Activated naive CD8-positive, alpha-beta T cell treated with anti-CD3 and anti-CD28 coated beads for 36 hours (primary cell): ENCODE measurements around the gene GRIA2. TPM values are rescaled to one million over a fixed set of nuclear protein-coding genes. Genes with fewer than 3 reads are reported as not detected.
"Not testable (repeated sequence)": the region's sequence is repeated elsewhere in the genome, so short reads cannot be mapped to it uniquely, and the experiment has no call there.

Experiments
- DNase-seq: peaks from one replicate; pipeline ENCODE4 v3.0.0; 2021
- H3K27ac Mint-ChIP-seq: one replicate; pipeline ENCODE4 v1.8.0; 2022; ENCODE audit warnings: mild to moderate bottlenecking, moderate library complexity, mixed read lengths
- H3K27me3 Mint-ChIP-seq: one replicate; pipeline ENCODE4 v1.8.0; 2022; ENCODE audit warnings: mild to moderate bottlenecking, mixed read lengths
- H3K36me3 Mint-ChIP-seq: one replicate; pipeline ENCODE4 v1.8.0; 2021; ENCODE audit warnings: mild to moderate bottlenecking, mixed read lengths
- H3K4me1 Mint-ChIP-seq: one replicate; pipeline ENCODE4 v1.8.0; 2021; ENCODE audit warnings: mixed read lengths
- H3K4me3 Mint-ChIP-seq: one replicate; pipeline ENCODE4 v1.8.0; 2022; ENCODE audit warnings: mild to moderate bottlenecking, moderate library complexity, mixed read lengths
- H3K9me3 Mint-ChIP-seq: one replicate; pipeline ENCODE4 v1.8.0; 2022; ENCODE audit warnings: mixed read lengths
- total RNA-seq, 2 experiments: library from RNA; stranded (reverse); gene quantifications; one replicate each; pipeline ENCODE4 v1.2.3, GENCODE V29; 2021

Gene GRIA2
- not detected for total RNA-seq

DNA sequence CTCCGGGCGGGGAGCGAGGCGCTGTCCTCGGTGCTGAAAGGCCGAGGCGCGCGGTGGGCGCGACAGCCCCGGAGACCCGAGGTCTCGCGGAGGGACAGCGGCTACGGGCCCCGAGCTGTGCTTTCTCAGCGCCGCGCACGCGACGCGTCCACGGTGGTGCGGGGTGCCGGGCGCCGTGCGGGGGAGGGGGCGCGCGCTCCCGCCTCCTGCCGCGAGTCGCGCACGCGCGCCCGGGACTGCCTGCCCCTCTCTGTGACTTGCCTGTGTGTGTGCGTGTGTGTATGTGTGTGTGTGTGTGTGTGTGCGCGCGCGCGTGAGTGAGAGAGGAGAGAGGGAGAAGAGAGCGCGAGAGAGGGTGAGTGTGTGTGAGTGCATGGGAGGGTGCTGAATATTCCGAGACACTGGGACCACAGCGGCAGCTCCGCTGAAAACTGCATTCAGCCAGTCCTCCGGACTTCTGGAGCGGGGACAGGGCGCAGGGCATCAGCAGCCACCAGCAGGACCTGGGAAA is at the start of gene GRIA2:
GRIA2 (plus strand) TSS at position 358 of the 511 bp plus-strand sequence. CDS start 315 bp downstream, outside the sequence.
- Mint-ChIP-seq H3K4me3 (no peak within 1 kb of the TSS), H3K4me1 (no peaks in the 10 kb centered on the region), H3K9me3 (peaks cover 6% of the 10 kb centered on the region), H3K27ac (no peak within 1 kb of the TSS), H3K27me3 (peaks cover 53% of the 10 kb centered on the region), H3K36me3 (peaks cover 3% of the 10 kb centered on the region)
- DNase-seq, result peak; percentile 37

DNA sequence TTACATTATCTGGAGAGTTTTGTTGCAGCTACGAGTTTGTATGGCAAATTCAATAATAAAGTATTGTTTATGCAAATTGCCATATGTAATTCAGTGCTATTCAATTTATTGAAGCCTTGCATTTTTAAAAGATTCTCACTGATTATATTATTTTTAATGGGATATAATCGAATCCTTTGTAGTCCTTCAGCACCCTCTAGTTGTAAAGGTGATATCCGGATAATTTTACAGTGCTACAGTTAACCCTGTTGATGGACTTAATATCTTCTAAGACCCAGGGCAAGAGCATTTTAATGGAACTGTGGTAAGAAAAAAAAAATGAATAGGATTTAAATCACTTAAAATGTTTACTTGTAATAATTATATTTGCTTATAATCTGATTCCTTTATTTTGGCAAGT is 48.5 kb upstream of the GRIA2 start:
- Mint-ChIP-seq H3K9me3 (no peaks in the 10 kb centered on the region), H3K36me3 (no peaks in the 10 kb centered on the region), H3K27ac (no peak overlapping the region), H3K4me3 (no peak overlapping the region), H3K4me1 (no peaks in the 10 kb centered on the region), H3K27me3 (no peaks in the 10 kb centered on the region)
- DNase-seq, result no peak

DNA sequence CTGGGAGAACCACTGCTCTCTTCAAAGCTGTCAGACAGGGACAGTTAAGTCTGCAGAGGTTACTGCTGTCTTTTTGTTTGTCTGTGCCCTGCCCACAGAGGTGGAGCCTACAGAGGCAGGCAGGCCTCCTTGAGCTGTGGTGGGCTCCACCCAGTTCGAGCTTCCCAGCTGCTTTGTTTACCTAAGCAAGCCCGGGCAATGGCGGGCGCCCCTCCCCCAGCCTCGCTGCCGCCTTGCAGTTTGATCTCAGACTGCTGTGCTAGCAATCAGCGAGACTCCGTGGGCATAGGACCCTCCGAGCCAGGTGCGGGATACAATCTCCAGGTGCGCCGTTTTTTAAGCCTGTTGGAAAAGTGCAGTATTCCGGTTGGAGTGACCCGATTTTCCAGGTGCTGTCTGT is 40.3 kb upstream of the GRIA2 start:
- H3K4me1 Mint-ChIP-seq, H3K36me3 Mint-ChIP-seq, H3K27ac Mint-ChIP-seq, H3K4me3 Mint-ChIP-seq, H3K27me3 Mint-ChIP-seq, DNase-seq, H3K9me3 Mint-ChIP-seq: not testable (repeated sequence)

DNA sequence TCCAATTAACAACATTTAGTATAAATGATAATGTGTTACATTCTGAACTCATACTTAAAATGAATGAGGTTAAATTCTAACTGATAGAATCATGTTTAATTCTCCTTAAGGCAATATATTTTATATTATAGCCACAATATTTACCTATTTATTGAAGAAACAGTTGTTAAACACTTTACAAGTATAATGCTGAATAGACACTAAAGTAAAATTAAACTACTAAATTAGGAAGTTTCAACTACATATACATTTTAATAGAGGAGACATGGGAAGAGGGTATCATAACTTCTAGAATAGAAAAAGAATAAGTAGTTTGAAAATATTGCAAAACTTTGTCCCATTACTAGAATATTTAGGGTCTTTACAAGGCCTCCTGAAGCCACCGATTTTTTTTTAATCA is 36.2 kb upstream of the GRIA2 start:
- Mint-ChIP-seq H3K9me3 (peaks cover 4% of the 10 kb centered on the region), H3K27me3 (no peaks in the 10 kb centered on the region), H3K36me3 (no peaks in the 10 kb centered on the region), H3K4me3 (no peak overlapping the region), H3K4me1 (no peaks in the 10 kb centered on the region), H3K27ac (no peak overlapping the region)
- no peak for DNase-seq

DNA sequence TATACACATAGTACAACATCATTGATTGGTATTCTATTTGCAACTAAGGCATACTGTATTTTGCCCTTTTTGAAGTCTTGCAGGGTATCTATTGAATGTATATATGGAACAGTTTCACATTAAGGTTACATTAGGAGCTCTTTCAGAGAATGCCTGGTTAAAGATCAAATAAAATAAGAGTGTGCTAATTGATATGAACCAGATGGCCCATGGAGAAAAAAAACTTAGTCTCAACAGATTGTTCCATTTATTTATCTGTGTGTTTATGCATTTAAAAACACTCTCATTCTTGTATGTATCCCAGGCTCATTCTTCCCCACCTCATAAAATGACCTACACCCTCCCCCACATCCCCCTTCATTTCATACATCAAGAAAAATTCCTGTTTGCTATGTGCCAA is 35.2 kb upstream of the GRIA2 start:
- H3K36me3 Mint-ChIP-seq, result no peaks in the 10 kb centered on the region
- no peak overlapping the region for H3K27ac Mint-ChIP-seq
- H3K9me3 Mint-ChIP-seq, result peaks cover 6% of the 10 kb centered on the region
- no peak overlapping the region for H3K4me3 Mint-ChIP-seq
- H3K4me1 Mint-ChIP-seq, result no peaks in the 10 kb centered on the region
- DNase-seq, result no peak
- H3K27me3 Mint-ChIP-seq, result no peaks in the 10 kb centered on the region

DNA sequence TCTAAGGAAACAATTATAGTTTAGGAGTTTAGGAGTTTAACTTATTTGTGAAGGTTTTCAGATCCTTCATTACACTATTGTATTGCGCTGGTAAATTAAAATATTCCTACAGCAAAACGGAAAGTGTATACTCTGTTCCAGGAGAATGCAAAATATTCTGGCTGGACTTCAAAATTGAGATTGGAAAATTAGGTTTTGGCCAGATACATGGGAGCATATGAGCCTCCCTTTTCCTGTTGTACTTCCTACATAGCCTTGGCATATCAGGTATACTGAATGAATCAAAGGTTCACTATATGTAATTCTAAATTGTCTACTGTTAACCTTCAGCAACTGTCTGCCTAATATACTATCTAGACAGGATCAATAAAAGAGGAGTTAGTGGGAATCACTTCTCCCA is 25.2 kb upstream of the GRIA2 start:
- no peaks in the 10 kb centered on the region for H3K9me3 Mint-ChIP-seq
- H3K27ac Mint-ChIP-seq, result no peak overlapping the region
- DNase-seq, result no peak
- no peak overlapping the region for H3K4me3 Mint-ChIP-seq
- no peaks in the 10 kb centered on the region for H3K4me1 Mint-ChIP-seq
- H3K27me3 Mint-ChIP-seq, result no peaks in the 10 kb centered on the region
- H3K36me3 Mint-ChIP-seq, result no peaks in the 10 kb centered on the region

DNA sequence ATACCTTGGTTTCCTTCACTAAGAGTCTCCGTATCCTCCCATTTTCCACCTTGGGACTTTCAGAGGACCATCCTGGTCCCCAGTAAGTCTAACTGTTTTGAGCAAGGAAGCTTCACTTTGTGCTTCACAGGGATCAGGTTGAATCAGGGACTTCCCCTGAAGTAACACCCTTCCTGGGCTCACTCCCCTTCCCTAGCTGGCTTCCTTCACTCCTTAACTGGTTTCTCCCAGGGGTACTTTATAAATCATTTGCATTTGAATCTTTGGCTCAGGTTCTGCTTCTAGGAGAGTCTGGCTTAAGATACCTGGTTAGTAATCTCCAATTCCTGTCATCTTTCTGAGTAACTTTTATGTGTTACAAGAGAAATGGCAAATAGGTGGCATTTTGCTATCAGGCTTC is 24.5 kb upstream of the GRIA2 start:
- no peak overlapping the region for H3K4me3 Mint-ChIP-seq
- H3K36me3 Mint-ChIP-seq, result no peaks in the 10 kb centered on the region
- H3K27ac Mint-ChIP-seq, result no peak overlapping the region
- no peaks in the 10 kb centered on the region for H3K27me3 Mint-ChIP-seq
- H3K4me1 Mint-ChIP-seq, result no peaks in the 10 kb centered on the region
- DNase-seq, result no peak
- H3K9me3 Mint-ChIP-seq, result no peaks in the 10 kb centered on the region

DNA sequence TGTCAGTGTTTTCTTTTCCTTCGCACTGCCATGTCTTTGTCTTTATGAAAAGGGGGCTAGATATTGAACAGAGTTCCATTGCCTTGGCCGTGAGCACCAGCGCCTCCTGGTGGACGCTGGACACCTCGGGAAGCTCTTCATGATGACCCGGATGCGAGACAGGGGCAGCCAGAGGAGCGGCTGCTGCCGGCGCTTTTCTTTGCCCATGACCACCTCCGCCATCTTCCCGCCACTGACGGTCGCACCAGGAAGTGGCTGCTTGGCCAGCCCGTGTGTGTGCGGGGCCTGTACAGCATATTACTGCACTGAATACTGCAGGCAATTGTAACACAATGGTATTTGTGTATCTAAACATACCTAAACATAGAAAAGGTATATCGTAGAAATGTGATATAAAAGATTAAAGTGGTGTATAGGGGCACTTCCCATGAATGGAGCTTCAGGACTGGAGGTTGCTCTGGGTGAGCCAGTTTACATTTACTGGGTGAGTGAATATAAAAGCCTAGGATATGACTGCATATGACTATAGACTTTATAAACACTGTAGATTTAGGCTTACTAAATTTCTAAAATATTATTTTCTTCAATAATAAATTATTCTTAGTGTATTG is 15.8 kb upstream of the GRIA2 start:
- no peak overlapping the region for H3K27ac Mint-ChIP-seq
- H3K4me3 Mint-ChIP-seq, result no peak overlapping the region
- H3K4me1 Mint-ChIP-seq, result no peaks in the 10 kb centered on the region
- no peaks in the 10 kb centered on the region for H3K27me3 Mint-ChIP-seq
- no peaks in the 10 kb centered on the region for H3K36me3 Mint-ChIP-seq
- H3K9me3 Mint-ChIP-seq, result no peaks in the 10 kb centered on the region
- no peak for DNase-seq

DNA sequence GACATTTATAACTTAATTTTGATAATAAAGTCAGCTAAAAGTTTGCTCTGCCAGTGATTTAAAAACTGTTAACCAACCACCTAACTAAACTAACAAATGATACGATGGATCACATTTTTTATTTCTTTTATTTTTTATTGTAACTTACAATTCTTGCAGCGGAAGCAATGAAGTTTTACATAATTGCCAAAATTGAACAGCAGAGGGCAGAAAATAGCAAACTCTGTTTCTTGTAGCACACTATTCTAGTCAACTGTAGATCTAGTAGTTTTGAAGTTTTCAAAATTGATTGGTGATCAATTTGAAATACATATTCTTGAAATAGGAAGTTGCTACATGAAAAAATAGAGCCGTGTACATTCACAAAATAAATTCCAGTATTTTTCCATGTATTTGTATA is 2.8 kb upstream of the GRIA2 start:
- H3K9me3 Mint-ChIP-seq, result peaks cover 6% of the 10 kb centered on the region
- H3K4me1 Mint-ChIP-seq, result no peaks in the 10 kb centered on the region
- H3K27me3 Mint-ChIP-seq, result peaks cover 40% of the 10 kb centered on the region
- no peak overlapping the region for H3K27ac Mint-ChIP-seq
- DNase-seq, result no peak
- no peak overlapping the region for H3K4me3 Mint-ChIP-seq
- H3K36me3 Mint-ChIP-seq, result peaks cover 3% of the 10 kb centered on the region

DNA sequence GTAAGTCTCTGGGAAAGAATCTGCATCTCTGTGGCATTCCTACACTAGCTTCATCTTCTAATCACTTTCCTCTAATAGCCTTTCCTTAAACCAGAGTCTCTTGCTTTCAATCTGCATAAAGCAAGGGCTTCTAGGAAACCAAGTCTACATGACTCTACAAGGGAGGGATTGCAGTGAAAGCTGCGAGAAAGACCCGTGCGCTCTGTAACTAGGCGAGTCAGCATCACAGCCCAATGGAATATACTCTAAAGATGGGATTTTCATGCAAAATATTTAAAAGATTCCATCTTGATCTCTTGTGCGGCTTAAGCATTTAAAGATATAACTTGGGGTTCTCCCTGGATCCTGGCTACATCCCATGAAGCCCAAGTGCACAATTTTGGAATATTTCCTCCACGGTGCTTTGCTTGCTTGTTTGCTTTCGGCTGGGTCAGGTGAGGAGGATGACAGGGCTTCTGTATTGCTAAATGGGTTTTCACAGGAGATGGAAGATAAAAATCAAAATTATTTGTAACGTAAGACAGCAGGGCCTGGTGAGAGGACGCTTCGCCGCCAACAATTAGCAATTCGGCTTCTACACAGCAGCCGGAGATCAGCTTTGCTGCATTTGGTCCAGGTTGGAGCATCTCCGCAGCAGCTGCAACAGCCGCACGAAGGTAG is 687 bp upstream of the GRIA2 start:
- Mint-ChIP-seq H3K4me3 (no peak overlapping the region), H3K9me3 (peaks cover 6% of the 10 kb centered on the region), H3K27me3 (peaks cover 53% of the 10 kb centered on the region), H3K27ac (no peak overlapping the region), H3K36me3 (peaks cover 3% of the 10 kb centered on the region), H3K4me1 (no peaks in the 10 kb centered on the region)
- DNase-seq, result no peak

DNA sequence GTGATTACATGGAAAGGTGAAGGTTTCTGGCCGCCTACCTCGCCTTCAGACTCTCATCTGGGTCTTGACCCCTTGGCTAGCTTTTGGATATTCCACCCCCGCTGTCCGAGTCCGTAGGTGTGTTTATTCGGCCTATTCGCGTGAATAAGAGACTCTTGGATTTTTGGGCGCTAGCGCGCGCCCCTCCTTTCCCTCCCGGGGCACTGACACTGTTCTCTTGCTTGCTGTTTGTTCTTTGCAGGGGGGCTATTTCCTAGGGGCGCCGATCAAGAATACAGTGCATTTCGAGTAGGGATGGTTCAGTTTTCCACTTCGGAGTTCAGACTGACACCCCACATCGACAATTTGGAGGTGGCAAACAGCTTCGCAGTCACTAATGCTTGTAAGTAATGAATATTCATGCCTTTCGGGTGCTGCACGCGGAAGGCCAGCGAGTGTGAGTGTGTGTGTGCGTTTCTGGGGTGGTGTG is 932 bp downstream of the GRIA2 start:
- Mint-ChIP-seq H3K27me3 (peaks cover 53% of the 10 kb centered on the region), H3K9me3 (peaks cover 6% of the 10 kb centered on the region), H3K4me1 (no peaks in the 10 kb centered on the region), H3K4me3 (no peak overlapping the region), H3K27ac (no peak overlapping the region), H3K36me3 (peaks cover 3% of the 10 kb centered on the region)
- no peak for DNase-seq

DNA sequence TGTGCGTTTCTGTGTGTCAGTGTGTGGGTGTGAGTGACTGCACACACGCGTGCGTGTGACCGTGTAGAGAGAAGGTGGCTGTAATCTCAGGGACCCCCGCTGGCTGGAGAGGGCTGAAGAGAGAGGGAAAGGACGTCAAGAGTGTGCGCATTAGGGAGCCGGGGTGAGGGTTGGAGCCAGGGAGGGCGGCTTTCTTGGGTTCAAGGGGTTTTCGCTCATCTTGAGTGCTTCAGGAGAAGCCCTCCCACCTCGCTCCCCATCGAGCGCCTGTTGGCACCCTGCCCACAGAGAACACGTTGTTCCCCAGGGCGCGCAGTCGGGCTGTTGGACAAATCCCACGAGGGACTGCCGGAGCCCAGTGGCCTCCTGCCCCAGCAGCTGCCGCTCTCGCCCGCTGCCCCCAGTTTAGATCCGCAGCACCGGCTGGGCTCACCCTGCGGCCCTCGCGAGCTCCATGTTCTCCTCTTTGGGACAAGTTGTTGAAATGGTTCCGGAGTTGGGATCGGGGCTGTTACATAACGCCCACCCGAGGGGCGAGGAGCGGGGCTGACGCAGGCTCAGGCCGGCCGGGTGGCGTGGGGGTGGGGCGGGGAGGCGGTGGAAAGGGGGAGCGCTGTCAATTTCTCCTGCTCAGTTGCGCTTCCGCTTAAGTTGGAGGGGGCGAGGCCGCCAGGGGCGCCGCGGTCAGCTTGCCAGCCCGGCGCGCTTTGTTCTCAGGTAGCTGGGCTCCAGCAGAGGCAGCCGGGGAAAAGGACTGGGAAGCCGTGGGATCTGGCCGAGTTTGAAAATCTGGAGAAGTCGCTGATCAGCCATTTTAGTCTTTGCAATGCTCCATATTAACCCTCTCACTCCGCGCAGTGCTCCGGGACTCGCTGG is 1.6 kb downstream of the GRIA2 start:
- Mint-ChIP-seq H3K36me3 (peaks cover 3% of the 10 kb centered on the region), H3K27ac (no peak overlapping the region), H3K27me3 (peaks cover 53% of the 10 kb centered on the region), H3K4me1 (no peaks in the 10 kb centered on the region), H3K9me3 (peaks cover 6% of the 10 kb centered on the region), H3K4me3 (no peak overlapping the region)
- no peak for DNase-seq

DNA sequence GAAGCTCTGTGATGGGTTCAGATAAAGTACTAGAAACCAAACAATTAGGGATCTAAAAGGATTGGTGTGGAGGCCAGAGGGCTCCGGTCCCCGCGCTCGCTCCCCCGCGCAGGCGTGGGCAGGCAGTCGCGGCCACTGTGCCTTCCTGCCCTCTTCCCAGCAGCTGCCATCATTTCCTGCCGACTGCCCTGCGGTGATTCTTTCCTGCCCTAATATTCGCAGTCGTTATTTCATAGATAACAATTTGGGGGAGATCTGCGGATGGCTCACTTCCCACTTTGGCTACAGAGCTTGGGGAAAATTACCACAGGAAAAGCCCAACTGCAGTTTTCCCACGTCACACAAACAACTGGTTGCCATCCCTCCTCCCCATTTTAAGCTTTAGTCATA is 2.2 kb downstream of the GRIA2 start:
- no peaks in the 10 kb centered on the region for H3K4me1 Mint-ChIP-seq
- H3K36me3 Mint-ChIP-seq, result peaks cover 3% of the 10 kb centered on the region
- H3K27ac Mint-ChIP-seq, result no peak overlapping the region
- H3K4me3 Mint-ChIP-seq, result no peak overlapping the region
- peaks cover 6% of the 10 kb centered on the region for H3K9me3 Mint-ChIP-seq
- H3K27me3 Mint-ChIP-seq, result peaks cover 49% of the 10 kb centered on the region
- no peak for DNase-seq

DNA sequence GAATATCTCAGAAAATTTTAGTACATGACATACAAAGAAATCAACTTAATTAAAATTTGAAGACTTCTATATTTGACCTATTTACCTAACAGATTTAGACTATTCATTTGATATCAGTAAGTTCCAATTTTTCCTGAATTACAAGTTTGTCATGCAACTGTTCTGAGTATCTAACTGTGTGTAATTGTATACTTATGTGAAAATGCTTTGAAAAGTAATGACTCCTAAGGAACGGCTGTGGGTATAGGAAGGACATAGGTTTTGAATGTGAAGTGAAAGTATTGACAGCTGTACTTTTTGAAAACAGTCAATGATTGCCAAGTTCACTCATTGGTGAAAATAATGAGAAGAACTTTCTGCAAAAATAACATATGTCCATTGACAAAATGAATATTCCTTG is 2.9 kb downstream of the GRIA2 start:
- DNase-seq, result no peak
- Mint-ChIP-seq H3K4me1 (no peaks in the 10 kb centered on the region), H3K4me3 (no peak overlapping the region), H3K9me3 (peaks cover 6% of the 10 kb centered on the region), H3K27ac (no peak overlapping the region), H3K27me3 (peaks cover 49% of the 10 kb centered on the region), H3K36me3 (peaks cover 3% of the 10 kb centered on the region)

DNA sequence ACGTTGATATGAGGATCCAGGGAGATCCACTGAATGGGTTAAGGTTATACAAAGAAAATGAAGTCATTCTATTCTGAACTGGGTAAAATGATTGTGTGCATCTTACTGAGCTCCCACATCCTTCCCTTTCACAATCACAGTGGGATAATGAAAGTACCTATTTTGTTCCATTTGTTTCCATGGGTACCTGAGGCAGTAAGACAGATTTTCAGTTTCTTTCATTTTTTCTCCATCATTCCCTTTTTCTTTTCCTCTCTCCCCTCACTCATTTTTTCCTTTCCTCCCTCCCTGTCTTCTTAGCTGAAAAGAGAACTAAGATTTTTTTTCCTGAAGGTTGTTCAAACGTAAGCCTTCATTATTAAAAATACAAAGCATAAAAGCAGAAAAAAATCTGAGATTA is 4.6 kb downstream of the GRIA2 start:
- Mint-ChIP-seq H3K27ac (no peak overlapping the region), H3K9me3 (peaks cover 5% of the 10 kb centered on the region), H3K36me3 (peaks cover 2% of the 10 kb centered on the region), H3K27me3 (peaks cover 37% of the 10 kb centered on the region), H3K4me3 (no peak overlapping the region), H3K4me1 (no peaks in the 10 kb centered on the region)
- DNase-seq, result no peak
